Lower leg skin (tissue), 4 donors: ENCODE results near the gene PNMA8C. TPM values are rescaled to one million over a fixed set of nuclear protein-coding genes. Genes with fewer than 3 reads are reported as not detected.

Experiments
- DNase-seq, 2 donors: peaks; one replicate each; pipeline ENCODE4 v3.0.0-alpha.2; 2019; ENCODE audit warnings: low spot score in 2 of 2
- H3K4me3 ChIP-seq: fragments of 200-600 bp; sonication (generic); 2 replicates; pipeline ENCODE4 v1.5.1; 2017; ENCODE audit warnings: mild to moderate bottlenecking, low read depth; ENCODE audit not compliant: poor library complexity, severe bottlenecking
- CTCF ChIP-seq, 3 donors: fragments of 450-650 bp; IDR thresholded peaks; one replicate each; pipeline ENCODE4 v1.5.1; 2016; ENCODE audit warnings: antibody characterized with exemption in 3 of 3, mild to moderate bottlenecking in 3 of 3, moderate library complexity in 2 of 3
- POLR2A ChIP-seq, 2 donors: fragments of 450-650 bp; IDR thresholded peaks; one replicate each; pipeline ENCODE4 v1.6.1; 2016 to 2017; ENCODE audit warnings: antibody characterized with exemption in 2 of 2, mild to moderate bottlenecking in 1 of 2, moderate library complexity in 1 of 2
- WGBS, 2 donors: methylation state at CpG; one replicate each; pipeline ENCODE4 v1.1.5; 2018; 5-methylcytosine and 5-hydroxymethylcytosine counted together
- intact Hi-C: fragments of 100-400 bp; cut with DNase I; formaldehyde crosslinking; loops from one replicate; pipeline ENCODE4 v1.15.0; 2023; ENCODE audit warnings: low total_unique reads
- total RNA-seq, 4 donors: library from RNA; depleted of rRNA; stranded (reverse); fragments of >200 nt; gene quantifications; one replicate each; pipeline ENCODE4 v1.1.0, GENCODE V29; 2016

PNMA8C gene
- total RNA-seq, 4 donors from 2014 or later = not detected

GRCh38 chr19:46431824-46432223 is 3.1 kb upstream of the PNMA8C start:
- H3K4me3 ChIP-seq = no peak overlapping the region
- intact Hi-C loops = no loop called here
- TF ChIP-seq POLR2A (IDR thresholded peaks at IDR 0.05) (no peak), CTCF (IDR thresholded peaks at IDR 0.05) (no peak)
- no peak for DNase-seq
- WGBS, 2 donors = 50 to 61% methylated on average over 10 of the region's 10 CpGs

GRCh38 chr19:46429999-46430398 is 1.3 kb upstream of the PNMA8C start:
- intact Hi-C loops = no loop called here
- no peak for DNase-seq
- 79% methylated on average over 4 of the region's 4 CpGs for WGBS, 2 donors
- TF ChIP-seq POLR2A (IDR thresholded peaks at IDR 0.05) = no peak
- no peak for TF ChIP-seq CTCF (IDR thresholded peaks at IDR 0.05)
- H3K4me3 ChIP-seq = no peak overlapping the region

DNA sequence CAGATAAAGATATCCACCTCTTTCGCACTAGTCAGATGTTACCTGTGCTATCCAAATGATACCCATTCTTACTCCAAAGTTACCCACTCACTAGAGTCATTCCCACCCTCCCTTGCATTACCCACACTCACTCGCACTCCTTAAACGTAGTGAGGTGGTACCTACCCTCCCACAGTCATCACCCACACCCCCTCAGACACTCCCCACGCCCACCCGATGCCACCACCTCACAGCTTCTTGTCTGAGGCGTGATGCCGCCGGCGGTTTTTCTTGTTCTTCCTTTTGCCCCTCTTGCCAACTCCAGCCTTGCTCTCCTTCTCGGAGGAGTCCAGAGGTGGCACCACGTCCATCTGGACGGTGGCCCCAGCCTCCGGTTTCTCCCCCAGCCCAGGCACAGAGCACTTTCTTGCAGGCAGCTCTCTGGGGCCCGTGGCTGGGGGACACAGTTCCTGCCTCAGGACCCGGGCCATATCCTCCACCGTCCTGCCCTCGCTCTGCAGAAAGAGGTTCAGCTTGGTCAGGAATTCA is 1.2 kb downstream of the PNMA8C start:
- intact Hi-C loops = no loop called here
- no peak overlapping the region for H3K4me3 ChIP-seq
- TF ChIP-seq CTCF (IDR thresholded peaks at IDR 0.05) = no peak
- TF ChIP-seq POLR2A (IDR thresholded peaks at IDR 0.05) = no peak
- DNase-seq = no peak
- 78 to 85% methylated on average over 17 of the region's 17 CpGs for WGBS, 2 donors

- H3K4me3 ChIP-seq = peak overlapping the region; percentile 14
- WGBS, 2 donors = 4% methylated on average over 32 of the region's 32 CpGs
- no peak for DNase-seq
- TF ChIP-seq CTCF (IDR thresholded peaks at IDR 0.05) (no peak), POLR2A (IDR thresholded peaks at IDR 0.05) (no peak)
- intact Hi-C loops = no loop called here
These were observed 2.1 kb downstream of the PNMA8C start for GRCh38 chr19:46426506-46427162.

- intact Hi-C loops = no loop called here
- WGBS, 2 donors = 4 to 5% methylated on average over 10 of the region's 10 CpGs
- TF ChIP-seq CTCF (IDR thresholded peaks at IDR 0.05) (no peak), POLR2A (IDR thresholded peaks at IDR 0.05) (no peak)
- no peak for DNase-seq
- peak overlapping the region; percentile 14 for H3K4me3 ChIP-seq
These were observed 2.7 kb downstream of the PNMA8C start for GRCh38 chr19:46426035-46426505.

DNA sequence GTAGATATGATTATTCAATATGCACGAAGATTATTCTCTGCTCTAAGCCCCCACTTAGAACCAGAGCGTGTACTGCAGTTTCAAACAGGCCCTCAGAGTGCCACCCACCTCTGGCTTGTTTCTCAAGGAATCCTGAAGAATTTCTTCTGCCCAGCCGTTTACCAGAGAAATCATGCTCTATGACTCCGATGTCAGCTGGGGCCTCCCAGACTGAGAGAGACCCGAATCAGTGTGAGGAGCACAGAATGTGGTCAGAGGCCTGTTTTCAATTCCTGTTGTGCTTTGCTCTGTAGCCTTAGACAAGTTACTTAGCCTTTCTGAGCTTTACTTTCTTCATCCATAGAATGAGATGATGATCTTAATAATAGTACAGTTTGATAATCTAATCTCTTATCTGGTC is 5.5 kb downstream of the PNMA8C start:
- no peak overlapping the region for H3K4me3 ChIP-seq
- no peak for DNase-seq
- intact Hi-C loops = no loop called here
- WGBS, 2 donors = 70 to 79% methylated on average over 5 of the region's 5 CpGs
- no peak for TF ChIP-seq CTCF (IDR thresholded peaks at IDR 0.05)
- no peak for TF ChIP-seq POLR2A (IDR thresholded peaks at IDR 0.05)
